Stimulated activated CD8-positive, alpha-beta memory T cell treated with anti-CD3 and anti-CD28 coated beads, Interleukin-4, amount 100 ng/mL, for 48 hours (primary cell): Measurements from ENCODE around the gene FBXO41.
A peak's percentile ranks its signal among the peaks of the same experiment; 100 is the strongest.

Source experiments
- DNase-seq: peaks from one replicate; pipeline ENCODE4 v3.0.0-alpha.2; 2020

FBXO41 gene

DNA sequence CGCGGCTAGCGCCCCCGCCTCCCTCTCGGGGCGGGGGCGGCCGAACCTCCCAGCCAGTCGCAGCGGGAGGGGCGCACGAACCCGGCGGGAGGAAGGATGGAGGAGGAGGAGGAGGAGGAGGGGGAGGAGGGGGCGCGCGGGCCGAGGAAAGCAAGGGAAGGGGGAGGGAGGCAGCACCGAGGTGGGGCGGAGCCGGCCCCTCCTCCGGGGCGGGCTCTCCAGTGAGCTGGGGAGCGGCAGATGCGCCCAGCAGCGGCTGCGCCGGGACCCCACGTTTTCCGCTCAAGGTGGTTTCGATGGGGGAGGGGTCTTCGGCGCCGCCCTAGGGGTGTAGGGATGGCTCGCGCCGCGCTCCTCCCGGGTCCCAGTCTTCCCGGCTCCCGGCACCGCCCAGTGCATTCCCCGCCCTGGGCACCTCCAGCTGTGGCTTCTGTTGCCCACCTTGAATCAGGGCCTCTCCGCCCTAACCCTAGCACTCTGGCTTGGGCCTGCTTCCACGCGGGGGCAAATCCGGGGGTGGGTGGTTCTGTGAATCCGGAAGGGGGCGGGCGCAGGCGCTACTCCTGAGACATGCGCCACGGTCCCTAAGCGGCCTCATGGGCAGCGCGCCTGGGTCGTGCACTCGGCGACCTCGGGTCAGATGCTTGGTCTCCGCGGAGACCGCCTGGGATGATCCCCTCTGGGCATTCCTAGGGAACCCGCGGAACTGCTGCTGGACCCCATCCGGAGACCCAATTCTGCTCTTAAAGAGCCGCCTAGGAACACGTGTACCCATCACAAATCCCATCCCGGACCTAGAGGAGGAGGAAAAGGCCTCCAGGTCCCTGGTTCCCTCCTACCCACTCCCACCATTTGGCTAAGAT lies at the start of gene FBXO41:
Gene FBXO41, minus strand, starts transcription at position 183 of the 863 bp plus-strand sequence. CDS start 14,848 bp downstream, outside the sequence.
- peak; percentile 84 for DNase-seq

DNA sequence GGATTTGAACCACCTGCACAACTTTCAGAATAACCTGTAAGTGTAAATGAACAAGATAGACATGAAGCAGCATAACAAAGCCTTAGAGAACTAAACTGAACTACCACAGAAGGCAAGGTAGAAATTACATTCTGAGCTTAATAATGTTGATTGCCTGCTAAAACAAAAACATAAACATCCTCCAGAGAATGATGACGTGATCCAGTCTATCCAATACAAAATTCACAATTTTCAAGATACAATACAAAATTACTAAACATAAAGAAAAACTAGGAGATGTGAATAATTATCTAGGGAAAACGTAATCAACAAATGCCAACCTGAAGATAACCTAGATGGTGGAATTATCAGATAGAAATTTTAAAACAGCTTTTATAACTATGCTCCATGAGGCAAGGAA lies 49.8 kb upstream of the FBXO41 start:
- no peak for DNase-seq

GRCh38 chr2:73333564-73333963 lies 49.3 kb upstream of the FBXO41 start:
- no peak for DNase-seq

GRCh38 chr2:73324126-73324725 lies 39.9 kb upstream of the FBXO41 start:
- DNase-seq = no peak

- no peak for DNase-seq
Observed at GRCh38 chr2:73323551-73323950, 39.3 kb upstream of the FBXO41 start.

GRCh38 chr2:73314441-73314840 lies 30.2 kb upstream of the FBXO41 start:
- no peak for DNase-seq

GRCh38 chr2:73307720-73308119 lies 23.4 kb upstream of the FBXO41 start:
- DNase-seq = no peak

GRCh38 chr2:73301636-73302035 lies 17.4 kb upstream of the FBXO41 start:
- DNase-seq = no peak

DNA sequence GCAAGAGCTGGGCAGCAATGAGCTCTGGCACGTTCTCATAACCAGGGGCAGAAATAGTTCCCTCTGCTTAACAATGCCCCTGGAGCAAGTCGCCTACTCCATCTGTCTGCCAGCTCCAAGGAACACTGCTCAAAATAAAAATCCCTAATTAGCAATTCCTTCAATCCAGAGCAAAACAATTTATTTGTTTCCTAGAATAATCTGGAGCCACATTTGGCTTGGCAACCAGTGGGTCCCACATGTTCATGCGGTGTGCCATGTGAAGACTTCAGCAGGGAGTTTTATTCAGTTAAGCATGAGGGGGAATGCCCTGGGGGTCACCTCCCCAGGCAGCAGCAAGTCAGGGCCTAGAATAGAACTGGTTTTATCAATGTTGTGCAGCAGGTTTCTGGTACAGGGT lies 16.6 kb upstream of the FBXO41 start:
- DNase-seq = no peak

DNA sequence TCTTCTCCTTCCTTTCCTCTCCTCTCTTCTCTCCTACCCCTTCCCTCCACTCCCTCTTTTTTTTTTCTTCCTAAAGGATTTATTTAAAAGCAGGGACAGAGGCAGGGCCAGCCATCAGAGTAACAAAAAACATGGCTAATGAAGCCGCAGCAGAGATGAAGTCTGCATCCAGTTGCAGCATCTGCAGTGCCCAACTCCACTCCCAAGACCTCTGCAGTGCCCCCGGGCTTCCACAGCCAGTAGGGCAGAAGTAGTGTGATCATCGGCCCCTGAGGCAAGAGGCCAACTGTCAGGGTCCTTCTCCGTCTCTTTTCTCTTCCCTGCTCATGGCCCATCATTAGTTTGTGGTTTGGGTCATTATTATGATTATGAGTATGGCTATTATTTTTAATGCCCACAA lies 13.3 kb upstream of the FBXO41 start:
- no peak for DNase-seq

DNA sequence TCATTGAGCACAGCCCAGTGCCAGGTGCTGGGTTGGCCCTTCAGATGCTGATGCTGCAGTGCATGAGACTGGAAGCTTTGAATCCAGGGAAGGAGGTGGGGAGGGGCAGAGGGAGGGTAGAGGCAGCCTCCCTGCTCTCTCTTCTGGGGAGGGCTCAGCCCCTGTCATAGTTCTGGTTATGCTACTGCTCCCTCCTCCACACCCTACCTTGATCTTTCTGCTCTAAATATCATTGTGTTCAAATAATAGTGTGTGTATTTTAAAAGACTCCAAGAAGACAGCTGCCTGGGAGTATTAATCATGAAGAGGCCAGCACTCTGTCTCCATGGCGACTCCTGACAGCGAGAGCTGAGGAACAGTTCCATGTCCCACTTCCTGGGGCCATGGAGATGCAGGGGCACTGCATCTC lies 12.9 kb upstream of the FBXO41 start:
- no peak for DNase-seq

DNA sequence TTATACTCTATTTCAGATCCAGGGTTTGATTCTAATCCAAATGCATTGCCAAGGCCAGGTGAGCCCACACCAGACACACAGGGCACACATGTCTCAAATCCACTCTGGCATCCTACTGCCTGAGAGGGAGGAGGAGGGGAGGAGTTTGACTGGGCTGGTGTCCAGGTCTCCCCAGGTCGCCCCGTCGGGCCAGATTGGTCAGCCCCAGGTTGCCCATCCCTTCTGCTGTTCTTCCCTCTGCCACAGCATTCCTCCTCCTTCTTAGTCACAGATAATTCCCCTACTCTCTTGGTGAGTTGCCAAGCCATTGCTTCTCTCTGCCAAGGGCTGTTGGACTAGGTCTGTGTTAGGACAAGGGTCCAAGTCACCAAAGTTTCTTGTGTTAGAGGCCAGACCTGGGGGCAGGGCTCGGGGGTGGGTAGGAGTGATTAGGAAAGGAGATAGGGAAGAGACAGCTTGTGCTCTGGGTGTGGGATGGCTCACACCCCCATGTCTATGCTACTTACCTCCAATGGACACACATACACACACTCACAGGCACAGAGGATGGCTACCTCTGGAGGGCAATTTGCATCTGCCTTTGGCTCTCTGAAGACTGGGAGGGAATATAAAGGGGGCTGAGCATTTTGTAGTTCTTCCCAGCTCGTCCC lies 11.6 kb upstream of the FBXO41 start:
- no peak for DNase-seq

DNA sequence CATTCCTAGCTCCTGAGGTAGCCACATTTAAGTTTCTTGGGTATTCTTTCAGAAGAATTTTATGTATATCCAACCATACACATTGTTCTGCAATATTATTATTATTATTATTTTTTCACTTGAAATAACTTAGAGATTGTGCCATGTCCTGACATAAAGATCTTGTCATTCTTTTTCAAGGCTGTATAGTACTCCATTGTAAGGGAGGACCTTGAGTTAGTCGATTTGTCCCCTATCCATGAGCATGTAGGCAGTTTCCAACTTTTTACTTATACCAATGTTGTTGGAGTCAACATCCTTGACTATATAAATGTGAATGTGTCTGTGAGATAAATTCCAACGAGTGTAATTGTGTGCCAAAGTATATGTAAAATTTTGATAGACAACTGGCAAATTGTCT lies 10.0 kb upstream of the FBXO41 start:
- DNase-seq = no peak

GRCh38 chr2:73293534-73294171 lies 9.4 kb upstream of the FBXO41 start, which contains the start of gene EGR4:
TSS of gene EGR4 (minus strand) at chr2:73293548. CDS start at chr2:73293317, 231 bp downstream.
- DNase-seq = peak; percentile 91

GRCh38 chr2:73292906-73293533 lies 8.7 kb upstream of the FBXO41 start:
- peak; percentile 37 for DNase-seq

- no peak for DNase-seq
Observed at GRCh38 chr2:73292316-73292905, 8.1 kb upstream of the FBXO41 start.

GRCh38 chr2:73291461-73292315 lies 7.4 kb upstream of the FBXO41 start:
- DNase-seq = no peak

DNA sequence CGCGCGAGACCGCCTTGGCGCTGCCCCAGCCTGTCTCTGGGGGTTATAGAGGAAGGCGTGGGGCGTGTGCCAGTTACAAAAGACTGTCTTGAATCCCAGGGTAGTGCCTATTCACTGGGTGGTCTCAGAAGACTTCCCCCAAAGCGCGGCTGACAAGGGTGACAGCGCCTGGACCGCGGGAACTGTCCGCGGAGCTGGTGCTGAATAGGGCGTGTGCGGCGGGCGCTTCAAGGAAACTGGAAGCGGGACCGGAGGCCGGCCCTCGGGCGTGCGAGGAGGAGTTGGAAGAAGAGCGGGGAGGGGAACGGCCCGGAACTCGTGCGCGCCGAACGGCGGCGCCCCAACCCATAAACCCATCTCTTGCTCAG lies 6.8 kb upstream of the FBXO41 start:
- DNase-seq = peak; percentile 75

DNA sequence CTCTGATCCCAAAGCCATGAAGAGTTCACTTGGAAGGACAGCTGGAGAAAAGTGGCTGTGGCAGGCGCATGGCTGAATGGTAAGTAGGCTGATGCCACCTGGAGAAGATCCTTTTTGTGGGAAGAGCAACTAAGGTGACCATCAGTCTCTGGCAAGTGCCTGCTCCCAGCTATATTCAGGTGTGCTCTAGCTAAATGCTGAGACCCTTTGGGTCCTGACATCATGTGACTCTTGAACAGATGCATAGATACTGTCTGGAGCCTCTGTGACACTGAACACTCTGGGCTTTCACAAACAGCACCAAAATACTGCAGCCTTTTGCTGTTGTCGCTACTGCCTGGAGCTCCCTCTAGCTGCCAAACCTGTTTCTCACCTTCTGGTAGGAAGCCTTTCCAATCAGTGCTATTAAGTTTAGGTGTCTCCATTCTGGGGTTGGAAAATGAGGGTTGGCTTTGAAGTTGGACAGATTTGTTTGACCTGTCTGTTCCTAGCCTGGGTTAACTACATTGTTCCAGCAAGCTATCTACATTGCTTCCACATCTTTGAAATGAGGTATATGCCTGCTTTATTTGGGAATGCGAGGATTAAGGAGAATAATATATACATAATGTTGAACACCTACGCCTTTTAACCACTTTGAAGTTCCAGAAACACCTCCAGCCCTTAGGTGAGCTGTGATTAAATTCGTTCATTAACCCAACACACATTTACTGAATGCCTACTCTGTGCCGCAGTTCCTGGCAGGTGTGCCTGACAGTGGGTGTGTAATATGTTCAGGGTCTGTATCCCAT lies 6.0 kb upstream of the FBXO41 start:
- peak; percentile 61 for DNase-seq

DNA sequence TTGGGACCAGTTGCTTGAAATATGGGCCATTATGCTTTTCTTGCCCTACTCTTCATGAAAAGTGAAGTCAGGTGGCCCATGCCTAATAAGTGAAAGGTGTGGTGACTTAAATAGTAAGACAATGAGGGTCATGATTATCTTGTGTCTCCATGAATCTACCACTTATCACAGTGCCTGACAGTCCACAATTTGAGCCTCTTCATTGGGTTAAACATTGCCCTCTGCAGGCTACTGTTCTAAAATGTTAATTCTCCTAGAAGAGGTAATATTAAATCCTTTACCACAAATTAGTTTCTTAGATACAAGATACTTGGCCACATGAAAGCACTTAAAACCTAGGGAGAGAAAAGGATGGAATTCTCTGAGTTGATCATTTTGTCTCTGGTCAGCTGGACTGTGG lies 5.0 kb upstream of the FBXO41 start:
- no peak for DNase-seq
